ENCODE data around the gene SMYD4. TPM values are rescaled to one million over a fixed set of nuclear protein-coding genes. Genes with fewer than 3 reads are reported as not detected.
"Not testable (repeated sequence)": the region's sequence is repeated elsewhere in the genome, so short reads cannot be mapped to it uniquely, and the experiment has no call there.

The SMYD4 gene
- total RNA-seq, 1 donor from 2014 or later: 9.9 TPM

- intact Hi-C loops (cut with DNase I): no loop called here
- ATAC-seq (no peak), DNase-seq (ENCODE audit: missing footprints) (no peak)
These were observed 63.1 kb downstream of the SMYD4 start for GRCh38 chr17:1766382-1767135.

GRCh38 chr17:1765576-1765975 is 64.1 kb downstream of the SMYD4 start:
- ATAC-seq (no peak), DNase-seq (ENCODE audit: missing footprints) (no peak)
- intact Hi-C loops (cut with DNase I): no loop called here

GRCh38 chr17:1764705-1765104 is 65.0 kb downstream of the SMYD4 start:
- ATAC-seq; DNase-seq (ENCODE audit: missing footprints): not testable (repeated sequence)
- intact Hi-C loops (cut with DNase I): loop anchor here (5.0 kb wide), 1 partner anchor 42 kb away; the partner anchor contains the start of gene WDR81

GRCh38 chr17:1764284-1764683 is 65.4 kb downstream of the SMYD4 start:
- intact Hi-C loops (cut with DNase I): loop anchor here (5.0 kb wide), 1 partner anchor 42 kb away; the partner anchor contains the start of gene WDR81
- DNase-seq (ENCODE audit: missing footprints) (peak; percentile 86), ATAC-seq (peak; percentile 75)

- ATAC-seq (peak; percentile 58), DNase-seq (ENCODE audit: missing footprints) (peak; percentile 86)
- intact Hi-C loops (cut with DNase I): loop anchor here (5.0 kb wide), 1 partner anchor 41 kb away; the partner anchor contains the start of gene WDR81
These were observed 66.5 kb downstream of the SMYD4 start for GRCh38 chr17:1762901-1763898.

- ATAC-seq: peak; percentile 55
- DNase-seq (ENCODE audit: missing footprints): peak; percentile 80
- intact Hi-C loops (cut with DNase I): loop anchor here (5.0 kb wide), 1 partner anchor 40 kb away; the partner anchor contains the start of gene WDR81
These were observed 67.3 kb downstream of the SMYD4 start for GRCh38 chr17:1762233-1762900.

GRCh38 chr17:1759529-1759928 is 70.2 kb downstream of the SMYD4 start:
- intact Hi-C loops (cut with DNase I): no loop called here
- ATAC-seq: no peak

GRCh38 chr17:1758807-1759206 is 70.9 kb downstream of the SMYD4 start:
- intact Hi-C loops (cut with DNase I): no loop called here
- ATAC-seq (no peak), DNase-seq (ENCODE audit: missing footprints) (no peak)

More at GRCh38 chr17:1759529-1759928, 70.2 kb downstream of the SMYD4 start:
- DNase-seq (ENCODE audit: missing footprints): no peak

- ATAC-seq (no peak), DNase-seq (ENCODE audit: missing footprints) (no peak)
- intact Hi-C loops (cut with DNase I): no loop called here
These were observed 73.9 kb downstream of the SMYD4 start for GRCh38 chr17:1755827-1756262.

GRCh38 chr17:1755252-1755826 is 74.4 kb downstream of the SMYD4 start:
- intact Hi-C loops (cut with DNase I): no loop called here
- ATAC-seq: no peak
- no peak for DNase-seq (ENCODE audit: missing footprints)

- intact Hi-C loops (cut with DNase I): no loop called here
- DNase-seq (ENCODE audit: missing footprints) (no peak), ATAC-seq (no peak)
These were observed 75.1 kb downstream of the SMYD4 start for GRCh38 chr17:1754430-1755112.

GRCh38 chr17:1753767-1754429 is 75.8 kb downstream of the SMYD4 start:
- DNase-seq (ENCODE audit: missing footprints): no peak
- intact Hi-C loops (cut with DNase I): no loop called here
- ATAC-seq: no peak

- intact Hi-C loops (cut with DNase I): no loop called here
- ATAC-seq: peak; percentile 50
- DNase-seq (ENCODE audit: missing footprints): no peak
These were observed 77.1 kb downstream of the SMYD4 start for GRCh38 chr17:1752425-1753262.

GRCh38 chr17:1750628-1751027 is 79.1 kb downstream of the SMYD4 start:
- intact Hi-C loops (cut with DNase I): no loop called here
- ATAC-seq: no peak
- no peak for DNase-seq (ENCODE audit: missing footprints)

GRCh38 chr17:1746975-1747543 is 82.6 kb downstream of the SMYD4 start:
- intact Hi-C loops (cut with DNase I): no loop called here
- no peak for DNase-seq (ENCODE audit: missing footprints)
- peak; percentile 33 for ATAC-seq

GRCh38 chr17:1745513-1746020 is 84.1 kb downstream of the SMYD4 start:
- intact Hi-C loops (cut with DNase I): no loop called here
- no peak for ATAC-seq
- no peak for DNase-seq (ENCODE audit: missing footprints)
